ENCODE results near the gene AURKAIP1.

Gene AURKAIP1

GRCh38 chr1:1359664-1360468 lies 15.1 kb downstream of the AURKAIP1 start:
- DNase-seq: no peak

- DNase-seq: no peak
These were observed 15.7 kb downstream of the AURKAIP1 start for GRCh38 chr1:1359308-1359663.

- no peak for DNase-seq
These were observed 16.4 kb downstream of the AURKAIP1 start, which contains the start of gene MXRA8 for GRCh38 chr1:1358433-1359271. MXRA8 (minus strand) TSS chr1:1358555; CDS start chr1:1358504, 51 bp downstream.

- DNase-seq: no peak
These were observed 17.1 kb downstream of the AURKAIP1 start for GRCh38 chr1:1357871-1358432.

GRCh38 chr1:1356796-1357401 lies 18.1 kb downstream of the AURKAIP1 start:
- no peak for DNase-seq

- DNase-seq: no peak
These were observed 18.7 kb downstream of the AURKAIP1 start for GRCh38 chr1:1356166-1356795.

GRCh38 chr1:1355416-1355815 lies 19.6 kb downstream of the AURKAIP1 start:
- DNase-seq: peak; percentile 16

- no peak for DNase-seq
These were observed 20.4 kb downstream of the AURKAIP1 start for GRCh38 chr1:1354271-1355247.

- DNase-seq: peak; percentile 51
These were observed 21.4 kb downstream of the AURKAIP1 start for GRCh38 chr1:1353389-1354151.

- no peak for DNase-seq
These were observed 22.1 kb downstream of the AURKAIP1 start for GRCh38 chr1:1352786-1353388.

GRCh38 chr1:1351511-1352427 lies 23.2 kb downstream of the AURKAIP1 start:
- DNase-seq: no peak

- DNase-seq: peak; percentile 59
These were observed 25.6 kb downstream of the AURKAIP1 start, which contains the start of gene DVL1 for GRCh38 chr1:1349256-1350012. DVL1 (minus strand) TSS chr1:1349418; CDS start chr1:1349065, 353 bp downstream.

GRCh38 chr1:1348420-1349255 lies 26.4 kb downstream of the AURKAIP1 start:
- DNase-seq: no peak

GRCh38 chr1:1347663-1348419 lies 27.2 kb downstream of the AURKAIP1 start:
- no peak for DNase-seq

- DNase-seq: no peak
These were observed 27.9 kb downstream of the AURKAIP1 start for GRCh38 chr1:1347026-1347595.

GRCh38 chr1:1346501-1346890 lies 28.5 kb downstream of the AURKAIP1 start:
- DNase-seq: no peak
